Neural cell (in vitro differentiated cells): ENCODE data around the gene PSMA4.
"Not testable (repeated sequence)": the region's sequence is repeated elsewhere in the genome, so short reads cannot be mapped to it uniquely, and the experiment has no call there.

ENCODE experiments used
- CTCF ChIP-seq: fragments of 450-650 bp; IDR thresholded peaks from 2 replicates; pipeline ENCODE4 v1.5.1; 2014; ENCODE audit warnings: antibody characterized with exemption, mild to moderate bottlenecking, moderate library complexity; ENCODE audit not compliant: poor library complexity, severe bottlenecking
- EP300 ChIP-seq: fragments of 450-650 bp; conservative IDR thresholded peaks from 2 replicates; pipeline ENCODE4 v1.6.1; 2014; ENCODE audit warnings: antibody characterized with exemption, mild to moderate bottlenecking, moderate library complexity; ENCODE audit not compliant: poor library complexity, severe bottlenecking
- EZH2 ChIP-seq: fragments of 200-600, 300-800 bp; shearing (Covaris generic), sonication (generic); IDR thresholded peaks from 2 replicates; pipeline ENCODE4 v1.6.1; 2014; ENCODE audit warnings: antibody characterized with exemption, low read length, borderline replicate concordance, mild to moderate bottlenecking; ENCODE audit not compliant: insufficient read depth, poor library complexity, severe bottlenecking
- POLR2AphosphoS5 ChIP-seq: IDR thresholded peaks from 2 replicates; pipeline ENCODE4 v1.6.1; 2012
- RAD21 ChIP-seq: fragments of 450-650 bp; conservative IDR thresholded peaks from 2 replicates; pipeline ENCODE4 v1.6.1; 2014; ENCODE audit warnings: antibody characterized with exemption, mild to moderate bottlenecking, moderate library complexity

GRCh38 chr15:78560201-78560600 is 20.0 kb downstream of the PSMA4 start:
- not testable (repeated sequence) for TF ChIP-seq CTCF, EP300, RAD21, EZH2, POLR2AphosphoS5
